ENCODE results near the gene CEP126.

Gene CEP126

DNA sequence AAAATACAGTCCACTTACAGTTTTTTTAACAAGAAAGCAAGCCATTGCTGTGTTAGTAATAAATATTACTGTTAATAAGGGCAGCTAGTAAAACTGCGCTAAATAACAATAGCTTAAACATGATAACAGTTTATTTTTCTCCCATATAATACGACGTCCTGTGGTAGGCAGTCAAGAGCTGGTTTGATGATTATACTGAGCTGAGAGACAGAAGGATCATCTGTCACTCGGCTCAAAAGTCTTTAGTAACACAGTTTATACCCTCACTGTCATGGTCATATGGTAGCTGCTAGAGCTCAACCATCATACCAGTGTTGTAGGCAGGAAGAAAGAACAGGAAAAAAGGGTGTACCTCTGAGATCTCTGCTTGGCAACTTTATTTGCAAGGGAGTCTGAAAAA lies 30.6 kb downstream of the CEP126 start:
- Histone ChIP-seq H4K20me1 (ENCODE audit: insufficient read depth, low read length) (no peaks in the 10 kb centered on the region), H3F3A (ENCODE audit: insufficient read depth, low read length) (no peaks in the 10 kb centered on the region), H3K27me3 (replicated peaks; ENCODE audit: insufficient read depth, low read length) (no peaks in the 10 kb centered on the region), H3K27ac (ENCODE audit: low read length) (no peak overlapping the region), H3K79me2 (ENCODE audit: low read length) (no peaks in the 10 kb centered on the region), H3K36me3 (replicated peaks; ENCODE audit: insufficient read depth, low read length) (no peaks in the 10 kb centered on the region), H3K4me1 (ENCODE audit: low read length) (no peaks in the 10 kb centered on the region), H3K9ac (ENCODE audit: low read length) (no peak overlapping the region), H3K9me2 (replicated peaks; ENCODE audit: insufficient read depth, low read length) (no peaks in the 10 kb centered on the region), H3K4me2 (ENCODE audit: low read depth, low read length) (no peak overlapping the region), H3K9me3 (replicated peaks; ENCODE audit: insufficient read depth, low read length) (no peaks in the 10 kb centered on the region), H2AFZ (ENCODE audit: low read length) (no peak overlapping the region), H3K4me3 (ENCODE audit: low read length) (no peak overlapping the region)
- TF ChIP-seq EZH2 (optimal IDR thresholded peaks at IDR 0.05; ENCODE audit: low read depth, low read length), result no peak
- no peak for TF ChIP-seq EZH2phosphoT487 (IDR thresholded peaks at IDR 0.05; ENCODE audit: low read length)
- TF ChIP-seq CTCF (IDR thresholded peaks at IDR 0.05; ENCODE audit: low read length), result no peak
- no peak for DNase-seq

GRCh38 chr11:101949680-101950220 lies 34.9 kb downstream of the CEP126 start:
- Histone ChIP-seq H3K27ac (ENCODE audit: low read length) (no peak overlapping the region), H3K4me1 (ENCODE audit: low read length) (no peaks in the 10 kb centered on the region), H3K27me3 (replicated peaks; ENCODE audit: insufficient read depth, low read length) (no peaks in the 10 kb centered on the region), H3K9me2 (replicated peaks; ENCODE audit: insufficient read depth, low read length) (no peaks in the 10 kb centered on the region), H2AFZ (ENCODE audit: low read length) (no peak overlapping the region), H3K79me2 (ENCODE audit: low read length) (no peaks in the 10 kb centered on the region), H3F3A (ENCODE audit: insufficient read depth, low read length) (no peaks in the 10 kb centered on the region), H3K4me3 (ENCODE audit: low read length) (no peak overlapping the region), H3K4me2 (ENCODE audit: low read depth, low read length) (no peak overlapping the region), H4K20me1 (ENCODE audit: insufficient read depth, low read length) (no peaks in the 10 kb centered on the region), H3K9me3 (replicated peaks; ENCODE audit: insufficient read depth, low read length) (no peaks in the 10 kb centered on the region), H3K36me3 (replicated peaks; ENCODE audit: insufficient read depth, low read length) (no peaks in the 10 kb centered on the region), H3K9ac (ENCODE audit: low read length) (no peak overlapping the region)
- DNase-seq, result no peak
- TF ChIP-seq EZH2phosphoT487 (IDR thresholded peaks at IDR 0.05; ENCODE audit: low read length), result no peak
- no peak for TF ChIP-seq CTCF (IDR thresholded peaks at IDR 0.05; ENCODE audit: low read length)
- TF ChIP-seq EZH2 (optimal IDR thresholded peaks at IDR 0.05; ENCODE audit: low read depth, low read length), result no peak

GRCh38 chr11:101955278-101955677 lies 40.5 kb downstream of the CEP126 start:
- Histone ChIP-seq H3K9ac (ENCODE audit: low read length) (no peak overlapping the region), H4K20me1 (ENCODE audit: insufficient read depth, low read length) (no peaks in the 10 kb centered on the region), H3K27ac (ENCODE audit: low read length) (no peak overlapping the region), H3K4me1 (ENCODE audit: low read length) (no peaks in the 10 kb centered on the region), H3K9me3 (replicated peaks; ENCODE audit: insufficient read depth, low read length) (no peaks in the 10 kb centered on the region), H3K9me2 (replicated peaks; ENCODE audit: insufficient read depth, low read length) (no peaks in the 10 kb centered on the region), H3K4me2 (ENCODE audit: low read depth, low read length) (no peak overlapping the region), H3K27me3 (replicated peaks; ENCODE audit: insufficient read depth, low read length) (no peaks in the 10 kb centered on the region), H3K4me3 (ENCODE audit: low read length) (no peak overlapping the region), H3K79me2 (ENCODE audit: low read length) (no peaks in the 10 kb centered on the region), H3F3A (ENCODE audit: insufficient read depth, low read length) (no peaks in the 10 kb centered on the region), H2AFZ (ENCODE audit: low read length) (no peak overlapping the region), H3K36me3 (replicated peaks; ENCODE audit: insufficient read depth, low read length) (no peaks in the 10 kb centered on the region)
- no peak for DNase-seq
- TF ChIP-seq CTCF (IDR thresholded peaks at IDR 0.05; ENCODE audit: low read length) (no peak), EZH2 (optimal IDR thresholded peaks at IDR 0.05; ENCODE audit: low read depth, low read length) (no peak), EZH2phosphoT487 (IDR thresholded peaks at IDR 0.05; ENCODE audit: low read length) (no peak)

Measured in MM.1S (cell line).